HCT116 (cell line): Measurements from ENCODE around the gene LRRN4CL. TPM values are rescaled to one million over a fixed set of nuclear protein-coding genes. Genes with fewer than 3 reads are reported as not detected.
A peak's percentile ranks its signal among the peaks of the same experiment; 100 is the strongest.

Experiments
- ATAC-seq: fragments of 200-7000 bp; cut with Tn5 transposase; 2 replicates; pipeline ENCODE4 v1.9.1; 2020; ENCODE audit warnings: mild to moderate bottlenecking, moderate library complexity
- BruUV-seq: library from RNA; stranded (reverse); fragments of 400-500 nt; replicated peaks from 2 replicates; lab custom pipeline; 2021; lab: Mats Ljungman, UMichigan
- CTCF ChIA-PET: fragments of 300-600 bp; sonication (Branson Sonifier 250); formaldehyde crosslinking; loops from one replicate; lab custom pipeline; 2021; ENCODE audit warnings: antibody characterized with exemption; lab: Charles Lee
- POLR2A ChIA-PET: fragments of 300-600, 350-600 bp; sonication (Branson Sonifier 250); formaldehyde crosslinking; loops from one replicate; lab custom pipeline; 2021; ENCODE audit warnings: antibody characterized with exemption; lab: Charles Lee
- RAD21 ChIA-PET, 2 experiments: fragments of 300-600 bp; sonication (Branson Sonifier 250); formaldehyde crosslinking; loops; one replicate each; lab custom pipeline; 2023; ENCODE audit warnings: low total read pairs in 2 of 2; ENCODE audit not compliant: uncharacterized antibody in 2 of 2, unreplicated experiment in 2 of 2, low non-redundant PET in 1 of 2; lab: Charles Lee
- DNase-seq: peaks from one replicate; pipeline ENCODE4 v3.0.0-alpha.2; 2010; ENCODE audit warnings: low read depth, low spot score
- H2AFZ ChIP-seq: fragments of 200-600 bp; shearing (Covaris generic), sonication (generic); 2 replicates; pipeline ENCODE4 v1.6.1; 2017; ENCODE audit warnings: low read depth, mixed run types, mixed read lengths, antibody characterized with exemption, low read length; ENCODE audit not compliant: poor library complexity, severe bottlenecking
- H3K27ac ChIP-seq: 2 replicates; pipeline ENCODE4 v1.5.1; 2012; ENCODE audit warnings: low read depth, low read length
- H3K27me3 ChIP-seq: fragments of 200-600 bp; sonication (generic); 2 replicates; pipeline ENCODE4 v1.6.1; 2016; ENCODE audit warnings: mixed run types, low read length, mixed read lengths; ENCODE audit not compliant: insufficient read depth
- H3K36me3 ChIP-seq, 2 experiments: fragments of 200-500 bp in 1 of 2; fragments of 200-600 bp in 1 of 2; sonication (Bioruptor generic) in 1 of 2; sonication (generic) in 1 of 2; 2 replicates each; pipeline versions ENCODE4 v1.5.1 to v1.6.1; 2014 to 2016; ENCODE audit warnings: low read length in 2 of 2, inconsistent platforms in 1 of 2, mixed read lengths in 1 of 2, mixed run types in 1 of 2; ENCODE audit not compliant: insufficient read depth in 2 of 2, control insufficient read depth in 1 of 2
- H3K4me1 ChIP-seq, 2 experiments: fragments of 200-600 bp in 1 of 2; sonication (generic) in 1 of 2; 2 replicates each; pipeline versions ENCODE4 v1.5.1 to v1.6.1; 2012 to 2017; ENCODE audit warnings: low read length in 2 of 2, inconsistent platforms in 1 of 2, mild to moderate bottlenecking in 1 of 2, mixed read lengths in 1 of 2, mixed run types in 1 of 2, moderate library complexity in 1 of 2; ENCODE audit not compliant: insufficient read depth in 2 of 2, control insufficient read depth in 1 of 2
- H3K4me2 ChIP-seq: fragments of 200-600 bp; sonication (generic); 2 replicates; pipeline ENCODE4 v1.6.1; 2017; ENCODE audit warnings: mixed run types, low read length, mixed read lengths
- H3K4me3 ChIP-seq, 2 experiments: fragments of 200-600 bp in 1 of 2; sonication (generic) in 1 of 2; replicated peaks in 1 of 2; 2 replicates each; pipeline ENCODE4 v1.5.1; 2011 to 2016; ENCODE audit warnings: low read length in 2 of 2, control low read depth in 1 of 2, low read depth in 1 of 2, mild to moderate bottlenecking in 1 of 2, mixed read lengths in 1 of 2, mixed run types in 1 of 2
- H3K79me2 ChIP-seq: fragments of 200-600 bp; sonication (generic); 2 replicates; pipeline ENCODE4 v1.6.1; 2017; ENCODE audit warnings: mild to moderate bottlenecking, mixed run types, low read length, moderate library complexity, mixed read lengths; ENCODE audit not compliant: insufficient read depth
- H3K9ac ChIP-seq: fragments of 200-600 bp; sonication (generic); 2 replicates; pipeline ENCODE4 v1.6.1; 2016; ENCODE audit warnings: low read length, mixed read lengths
- H3K9me2 ChIP-seq: fragments of 200-600 bp; sonication (generic), shearing (Covaris generic); 2 replicates; pipeline ENCODE4 v1.6.1; 2017; ENCODE audit warnings: mixed run types, mild to moderate bottlenecking, moderate library complexity; ENCODE audit not compliant: insufficient read depth
- H3K9me3 ChIP-seq, 2 experiments: fragments of 200-500 bp in 1 of 2; fragments of 200-600 bp in 1 of 2; sonication (Bioruptor generic) in 1 of 2; sonication (generic) in 1 of 2; 2 replicates each; pipeline ENCODE4 v1.6.1; 2014 to 2017; ENCODE audit warnings: low read length in 2 of 2, mixed read lengths in 2 of 2, inconsistent platforms in 1 of 2, low read depth in 1 of 2, mild to moderate bottlenecking in 1 of 2, mixed run types in 1 of 2, moderate library complexity in 1 of 2; ENCODE audit not compliant: control insufficient read depth in 1 of 2, insufficient read depth in 1 of 2
- H4K20me1 ChIP-seq: fragments of 200-600 bp; sonication (generic), shearing (Covaris generic); 2 replicates; pipeline ENCODE4 v1.6.1; 2017; ENCODE audit warnings: mixed run types, mild to moderate bottlenecking, moderate library complexity; ENCODE audit not compliant: insufficient read depth
- CBX3 ChIP-seq: IDR thresholded peaks from 2 replicates; pipeline ENCODE4 v1.6.1; 2012; ENCODE audit warnings: low read depth
- ELF1 ChIP-seq: IDR thresholded peaks from 2 replicates; pipeline ENCODE4 v1.6.1; 2012; ENCODE audit warnings: low read depth, borderline replicate concordance
- POLR2AphosphoS5 ChIP-seq: IDR thresholded peaks from 2 replicates; pipeline ENCODE4 v1.6.1; 2011; ENCODE audit warnings: mild to moderate bottlenecking, low read depth, low read length, moderate library complexity
- RAD21 ChIP-seq: IDR thresholded peaks from 2 replicates; pipeline ENCODE4 v1.6.1; 2012; ENCODE audit warnings: low read depth, mild to moderate bottlenecking
- SIN3A ChIP-seq: IDR thresholded peaks from 2 replicates; pipeline ENCODE4 v1.6.1; 2012; ENCODE audit warnings: low read depth
- YY1 ChIP-seq: IDR thresholded peaks from 2 replicates; pipeline ENCODE4 v1.6.1; 2011; ENCODE audit warnings: low read length, low read depth, moderate library complexity, mild to moderate bottlenecking; ENCODE audit not compliant: insufficient replicate concordance; ENCODE audit errors: extremely low read depth
- ZFX ChIP-seq: fragments of 450-650 bp; IDR thresholded peaks from 2 replicates; pipeline ENCODE4 v1.6.1; 2017
- intact Hi-C: fragments of 100-400 bp; cut with micrococcal nuclease; formaldehyde crosslinking; loops from 2 replicates; pipeline ENCODE4 v1.10.0; 2022
- total RNA-seq: library from RNA; stranded (reverse); gene quantifications from one replicate; pipeline ENCODE4 v1.2.1, GENCODE V29; 2021; ENCODE audit not compliant: unreplicated experiment

The LRRN4CL gene
- total RNA-seq, 1 experiment from 2014 or later: 0.71 TPM

DNA sequence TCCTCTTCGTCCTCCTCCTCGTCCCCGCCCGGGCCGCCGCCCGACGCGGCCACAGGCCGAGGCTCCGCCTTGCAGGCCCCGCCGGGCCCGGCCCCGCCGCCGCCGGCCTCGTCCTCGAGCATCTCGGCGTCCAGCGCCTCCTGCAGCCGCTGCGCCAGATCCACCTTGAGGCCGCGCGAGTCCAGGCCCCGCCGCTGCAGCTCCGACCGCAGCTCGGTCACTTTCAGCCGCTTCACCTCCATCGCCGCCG lies 37.5 kb upstream of the LRRN4CL start:
- peaks cover 16% of the 10 kb centered on the region; the same call in 1 of the 2 replicates for H4K20me1 ChIP-seq
- no TSS peak for BruUV-seq
- no peak overlapping the region for H2AFZ ChIP-seq
- peak overlapping the region; percentile 100 for H3K4me2 ChIP-seq
- ChIA-PET POLR2A (interaction anchor here (0.6 to 4.3 kb wide), 21 partner anchors 17 to 153 kb away, joined by 3 to 59 read pairs (median 4); partner anchors contain the start of genes C11orf98, CSKMT, EEF1G and LBHD1), RAD21 (no interaction called here), CTCF (interaction anchor here (0.7 to 2.5 kb wide), 10 partner anchors 27 to 332 kb away, joined by 3 to 10 read pairs (median 4); partner anchors contain the start of genes EML3, TAF6L, TMEM179B and TUT1)
- no peaks in the 10 kb centered on the region for H3K9me3 ChIP-seq
- H3K27ac ChIP-seq: peak overlapping the region; percentile 96
- peak overlapping the region; percentile 93 for H3K9ac ChIP-seq
- peaks cover 82% of the 10 kb centered on the region for H3K79me2 ChIP-seq
- DNase-seq (no peak), ATAC-seq (peak; percentile 4)
- peaks cover 14 to 25% of the 10 kb centered on the region in 2 experiments for H3K4me1 ChIP-seq
- H3K36me3 ChIP-seq: peaks cover 28 to 35% of the 10 kb centered on the region in 2 experiments
- H3K27me3 ChIP-seq: no peaks in the 10 kb centered on the region
- TF ChIP-seq ELF1 (no peak), ZFX (peak; percentile 99)
- H3K4me3 ChIP-seq: peak overlapping the region; percentile 98 to 100
- intact Hi-C loops: loop anchor here (5.0 kb wide), 1 partner anchor 35 kb away; the partner anchor contains the start of gene POLR2G
- no peaks in the 10 kb centered on the region for H3K9me2 ChIP-seq

GRCh38 chr11:62726156-62726914 lies 37.0 kb upstream of the LRRN4CL start:
- Histone ChIP-seq H3K9ac (peak overlapping the region; percentile 93), H3K4me2 (peak overlapping the region; percentile 100), H3K9me2 (no peaks in the 10 kb centered on the region), H2AFZ (no peak overlapping the region), H3K36me3 (peaks cover 33 to 40% of the 10 kb centered on the region in 2 experiments), H3K27me3 (no peaks in the 10 kb centered on the region), H4K20me1 (peaks cover 16% of the 10 kb centered on the region; the same call in 1 of the 2 replicates), H3K4me1 (peaks cover 14 to 25% of the 10 kb centered on the region in 2 experiments), H3K9me3 (no peaks in the 10 kb centered on the region), H3K4me3 (peak overlapping the region; percentile 98 to 100), H3K79me2 (peaks cover 84% of the 10 kb centered on the region), H3K27ac (peak overlapping the region; percentile 96)
- ChIA-PET CTCF (interaction anchor here (0.8 to 2.5 kb wide), 3 partner anchors 28 to 114 kb away, joined by 3 to 10 read pairs (median 7); partner anchors contain the start of genes EML3 and ZBTB3), RAD21 (no interaction called here), POLR2A (interaction anchor here (1.1 to 4.3 kb wide), 5 partner anchors 20 to 135 kb away, joined by 4 to 59 read pairs (median 5); partner anchors contain the start of genes LBHD1 and TUT1)
- BruUV-seq: no TSS peak
- intact Hi-C loops: loop anchor here (5.0 kb wide), 1 partner anchor 36 kb away; the partner anchor contains the start of gene POLR2G
- ATAC-seq: no peak
- no peak for TF ChIP-seq RAD21
- no peak for TF ChIP-seq POLR2AphosphoS5
- TF ChIP-seq CBX3: no peak
- TF ChIP-seq YY1: no peak
- no peak for TF ChIP-seq SIN3A
- no peak for TF ChIP-seq ZFX
- no peak for DNase-seq
